ENCODE data around the gene CSPG4. TPM values are rescaled to one million over a fixed set of nuclear protein-coding genes. Genes with fewer than 3 reads are reported as not detected.
"Not testable (repeated sequence)": the region's sequence is repeated elsewhere in the genome, so short reads cannot be mapped to it uniquely, and the experiment has no call there.

CSPG4 gene
- total RNA-seq, 1 experiment from 2014 or later: 2.4 TPM

DNA sequence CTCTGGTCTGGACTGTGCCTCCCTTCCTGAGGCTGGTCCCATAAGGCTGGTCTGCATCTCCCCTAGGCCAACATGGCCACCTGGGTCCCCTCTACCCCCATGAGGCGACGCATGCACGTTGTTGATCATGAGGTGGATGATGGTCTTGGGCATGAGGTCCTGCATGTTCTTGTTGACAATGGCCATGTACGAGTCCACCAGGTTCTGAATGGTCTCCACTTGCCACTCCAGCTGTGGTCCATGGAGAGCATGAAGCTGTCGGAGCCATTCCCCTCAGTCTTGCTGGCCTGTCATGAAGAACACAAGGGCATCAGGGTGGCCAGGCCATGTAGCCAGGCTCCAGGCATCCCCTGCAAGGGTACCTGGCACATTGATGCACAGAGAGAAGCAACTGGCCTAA lies 27.1 kb upstream of the CSPG4 start:
- H4K20me1 ChIP-seq (ENCODE audit: insufficient read depth): no peaks in the 10 kb centered on the region
- TF ChIP-seq CTCF (conservative IDR thresholded peaks at IDR 0.05) (no peak), EZH2 (IDR thresholded peaks at IDR 0.05; ENCODE audit: low read depth) (no peak)
- H3K27ac ChIP-seq: no peak overlapping the region
- H3K4me3 ChIP-seq: no peak overlapping the region
- intact Hi-C loops (cut with micrococcal nuclease; ENCODE audit: unreplicated experiment): no loop called here
- H3K4me1 ChIP-seq (replicated peaks; ENCODE audit: insufficient read depth): no peaks in the 10 kb centered on the region
- DNase-seq: no peak
- H3K79me2 ChIP-seq (ENCODE audit: low read depth): no peaks in the 10 kb centered on the region
- H2AFZ ChIP-seq: no peak overlapping the region
- no peaks in the 10 kb centered on the region for H3K9me2 ChIP-seq (ENCODE audit: insufficient read depth)
- no peak overlapping the region for H3K4me2 ChIP-seq
- no peaks in the 10 kb centered on the region for H3K36me3 ChIP-seq (ENCODE audit: low read depth)
- no peaks in the 10 kb centered on the region for H3F3A ChIP-seq (ENCODE audit: insufficient read depth, low read depth)
- ChIA-PET CTCF (no interaction called here), POLR2A (ENCODE audit: unreplicated experiment) (no interaction called here)
- BruUV-seq (replicated peaks): no TSS peak
- H3K9me3 ChIP-seq (ENCODE audit: insufficient read depth, low read depth): no peaks in the 10 kb centered on the region
- H3K27me3 ChIP-seq (ENCODE audit: insufficient read depth, low read depth): no peaks in the 10 kb centered on the region

GRCh38 chr15:75738647-75739325 lies 26.1 kb upstream of the CSPG4 start:
- no peaks in the 10 kb centered on the region for H4K20me1 ChIP-seq (ENCODE audit: insufficient read depth)
- H3K9me2 ChIP-seq (ENCODE audit: insufficient read depth): no peaks in the 10 kb centered on the region
- intact Hi-C loops (cut with micrococcal nuclease; ENCODE audit: unreplicated experiment): no loop called here
- H3K27ac ChIP-seq: no peak overlapping the region
- TF ChIP-seq EZH2 (IDR thresholded peaks at IDR 0.05; ENCODE audit: low read depth) (no peak), CTCF (conservative IDR thresholded peaks at IDR 0.05) (no peak)
- CTCF ChIA-PET: no interaction called here
- H3K4me2 ChIP-seq: peak overlapping the region; percentile 100
- no peaks in the 10 kb centered on the region for H3K79me2 ChIP-seq (ENCODE audit: low read depth)
- H3K9me3 ChIP-seq (ENCODE audit: insufficient read depth, low read depth): no peaks in the 10 kb centered on the region
- H3K36me3 ChIP-seq (ENCODE audit: low read depth): no peaks in the 10 kb centered on the region
- H3K4me1 ChIP-seq (replicated peaks; ENCODE audit: insufficient read depth): no peaks in the 10 kb centered on the region
- BruUV-seq (replicated peaks): no TSS peak
- POLR2A ChIA-PET (ENCODE audit: unreplicated experiment): interaction anchor here (0.6 to 0.7 kb wide), 2 partner anchors 38 to 66 kb away, joined by 4 to 8 read pairs; no protein-coding TSS in a partner anchor
- peak overlapping the region; percentile 93; the same call in 1 of the 2 replicates for H2AFZ ChIP-seq
- peak; percentile 68 to 96 for DNase-seq
- no peaks in the 10 kb centered on the region for H3K27me3 ChIP-seq (ENCODE audit: insufficient read depth, low read depth)
- peak overlapping the region; percentile 87; the same call in 1 of the 2 replicates for H3K4me3 ChIP-seq
- H3F3A ChIP-seq (ENCODE audit: insufficient read depth, low read depth): no peaks in the 10 kb centered on the region

- no peak overlapping the region for H3K27ac ChIP-seq
- peak overlapping the region; percentile 87 for H3K4me3 ChIP-seq
- intact Hi-C loops (cut with micrococcal nuclease; ENCODE audit: unreplicated experiment): no loop called here
- CTCF ChIA-PET: interaction anchor here (0.7 kb wide), 1 partner anchor 287 kb away, joined by 3 read pairs; the partner anchor contains the start of gene SIN3A
- H3K9me3 ChIP-seq (ENCODE audit: insufficient read depth, low read depth): no peaks in the 10 kb centered on the region
- no peaks in the 10 kb centered on the region for H3F3A ChIP-seq (ENCODE audit: insufficient read depth, low read depth)
- peak overlapping the region; percentile 93 for H2AFZ ChIP-seq
- no peak for DNase-seq
- no peaks in the 10 kb centered on the region for H4K20me1 ChIP-seq (ENCODE audit: insufficient read depth)
- no peaks in the 10 kb centered on the region for H3K36me3 ChIP-seq (ENCODE audit: low read depth)
- H3K27me3 ChIP-seq (ENCODE audit: insufficient read depth, low read depth): no peaks in the 10 kb centered on the region
- no peaks in the 10 kb centered on the region for H3K4me1 ChIP-seq (replicated peaks; ENCODE audit: insufficient read depth)
- no peak for TF ChIP-seq CTCF (conservative IDR thresholded peaks at IDR 0.05)
- no peak for TF ChIP-seq EZH2 (IDR thresholded peaks at IDR 0.05; ENCODE audit: low read depth)
- H3K4me2 ChIP-seq: peak overlapping the region; percentile 100
- POLR2A ChIA-PET (ENCODE audit: unreplicated experiment): interaction anchor here (0.7 kb wide), 1 partner anchor 39 kb away, joined by 8 read pairs; no protein-coding TSS in a partner anchor
- H3K9me2 ChIP-seq (ENCODE audit: insufficient read depth): no peaks in the 10 kb centered on the region
- H3K79me2 ChIP-seq (ENCODE audit: low read depth): no peaks in the 10 kb centered on the region
- BruUV-seq (replicated peaks): TSS peak; percentile 48
These were observed 25.5 kb upstream of the CSPG4 start for GRCh38 chr15:75738014-75738646.

- H3K36me3 ChIP-seq (ENCODE audit: low read depth); POLR2A ChIA-PET (ENCODE audit: unreplicated experiment); H3K27me3 ChIP-seq (ENCODE audit: insufficient read depth, low read depth); H3K79me2 ChIP-seq (ENCODE audit: low read depth); H3K4me1 ChIP-seq (replicated peaks; ENCODE audit: insufficient read depth); intact Hi-C loops (cut with micrococcal nuclease; ENCODE audit: unreplicated experiment); H3F3A ChIP-seq (ENCODE audit: insufficient read depth, low read depth); DNase-seq; H4K20me1 ChIP-seq (ENCODE audit: insufficient read depth); H3K9me3 ChIP-seq (ENCODE audit: insufficient read depth, low read depth); H3K9me2 ChIP-seq (ENCODE audit: insufficient read depth); H3K27ac ChIP-seq; H2AFZ ChIP-seq; BruUV-seq (replicated peaks): not testable (repeated sequence)
- Histone ChIP-seq H3K4me3 (peak overlapping the region; percentile 87; the same call in 1 of the 2 replicates), H3K4me2 (peak overlapping the region; percentile 100)
- CTCF ChIA-PET: interaction anchor here (0.7 kb wide), 1 partner anchor 286 kb away, joined by 3 read pairs; the partner anchor contains the start of gene SIN3A
These were observed 24.7 kb upstream of the CSPG4 start for GRCh38 chr15:75737116-75738013.
